Body of pancreas (tissue), 4 donors: ENCODE data around the gene RAB8B.

Experiments used
- CTCF ChIP-seq, 7 experiments: fragments of 450-650 bp in 4 of 7; fragments of 200-600 bp in 3 of 7; sonication (generic) in 3 of 7; IDR thresholded peaks; one replicate each; pipeline ENCODE4 v1.5.1; 2016 to 2019; ENCODE audit warnings: antibody characterized with exemption in 7 of 7
- POLR2A ChIP-seq, 3 donors: fragments of 450-650 bp; IDR thresholded peaks; one replicate each; pipeline ENCODE4 v1.6.1; 2016; ENCODE audit warnings: antibody characterized with exemption in 3 of 3, mild to moderate bottlenecking in 2 of 3

- TF ChIP-seq POLR2A (IDR thresholded peaks at IDR 0.05) (no peak), CTCF (IDR thresholded peaks at IDR 0.05) (no peak)
Observed at GRCh38 chr15:63202861-63203260, 13.5 kb downstream of the RAB8B start.
